HG03045 (cell line): ENCODE measurements around the gene MGAT5B.

ENCODE experiments used
- ATAC-seq: cut with Tn5 transposase; IDR thresholded peaks from one replicate; pipeline ENCODE4 v1.9.1; 2021; ENCODE audit warnings: mild to moderate bottlenecking, moderate library complexity; ENCODE audit not compliant: unreplicated experiment

The MGAT5B gene

GRCh38 chr17:76903631-76904030 is 35.4 kb downstream of the MGAT5B start:
- no peak for ATAC-seq

GRCh38 chr17:76904116-76904515 is 35.9 kb downstream of the MGAT5B start:
- no peak for ATAC-seq

GRCh38 chr17:76905036-76905435 is 36.8 kb downstream of the MGAT5B start:
- no peak for ATAC-seq

- ATAC-seq, result no peak
Measured at GRCh38 chr17:76905836-76906235, 37.6 kb downstream of the MGAT5B start.

- no peak for ATAC-seq
Measured at GRCh38 chr17:76906463-76906862, 38.3 kb downstream of the MGAT5B start.

GRCh38 chr17:76907352-76907751 is 39.1 kb downstream of the MGAT5B start:
- no peak for ATAC-seq

- ATAC-seq, result no peak
Measured at GRCh38 chr17:76909971-76910760, 42.0 kb downstream of the MGAT5B start.

GRCh38 chr17:76911299-76912017 is 43.3 kb downstream of the MGAT5B start:
- no peak for ATAC-seq

- ATAC-seq, result no peak
Measured at GRCh38 chr17:76912421-76913164, 44.4 kb downstream of the MGAT5B start.

- no peak for ATAC-seq
Measured at GRCh38 chr17:76914937-76915336, 46.7 kb downstream of the MGAT5B start.

GRCh38 chr17:76915840-76916510 is 47.8 kb downstream of the MGAT5B start:
- no peak for ATAC-seq

GRCh38 chr17:76917829-76918228 is 49.6 kb downstream of the MGAT5B start:
- no peak for ATAC-seq

GRCh38 chr17:76918811-76919210 is 50.6 kb downstream of the MGAT5B start:
- no peak for ATAC-seq

- no peak for ATAC-seq
Measured at GRCh38 chr17:76920364-76921139, 52.3 kb downstream of the MGAT5B start.

GRCh38 chr17:76921340-76922036 is 53.3 kb downstream of the MGAT5B start:
- no peak for ATAC-seq

GRCh38 chr17:76922084-76922483 is 53.9 kb downstream of the MGAT5B start:
- no peak for ATAC-seq

- no peak for ATAC-seq
Measured at GRCh38 chr17:76922967-76923366, 54.8 kb downstream of the MGAT5B start.

- no peak for ATAC-seq
Measured at GRCh38 chr17:76923491-76923890, 55.3 kb downstream of the MGAT5B start.
